Endothelial cell of umbilical vein (primary cell): ENCODE data around the gene AASDHPPT. TPM values are rescaled to one million over a fixed set of nuclear protein-coding genes. Genes with fewer than 3 reads are reported as not detected.

ENCODE experiments used
- BruUV-seq: library from RNA; stranded (reverse); fragments of 400-500 nt; replicated peaks from 2 replicates; lab custom pipeline; 2021; lab: Mats Ljungman, UMichigan
- CTCF ChIA-PET: fragments of 300-600, 350-600 bp; sonication (Branson Sonifier 250); formaldehyde crosslinking; loops from one replicate; lab custom pipeline; 2021; ENCODE audit warnings: antibody characterized with exemption, inconsistent platforms; lab: Charles Lee
- POLR2A ChIA-PET: fragments of 300-600, 350-600 bp; sonication (Branson Sonifier 250); formaldehyde crosslinking; loops from one replicate; lab custom pipeline; 2021; ENCODE audit warnings: antibody characterized with exemption, inconsistent platforms; lab: Charles Lee
- DNase-seq: peaks from one replicate; pipeline ENCODE4 v3.0.0-alpha.2; 2011; ENCODE audit warnings: low read depth, low spot score
- FAIRE-seq: peaks from 2 replicates; lab custom pipeline; 2011; peaks lifted over from hg19 to GRCh38; lab: Jason Lieb, UNC
- H2AFZ ChIP-seq: 2 replicates; pipeline ENCODE4 v1.6.0; 2012; ENCODE audit warnings: low read depth, low read length, control low read depth, inconsistent platforms
- H3K27ac ChIP-seq: 2 replicates; pipeline ENCODE4 v1.5.1; 2011; ENCODE audit warnings: low read depth, mild to moderate bottlenecking, control low read depth, low read length, moderate library complexity; ENCODE audit not compliant: insufficient read depth
- H3K27me3 ChIP-seq, 2 experiments: 2 replicates each; pipeline versions ENCODE4 v1.6.0 to v1.6.1; 2011; ENCODE audit warnings: low read length in 2 of 2, mixed read lengths in 1 of 2; ENCODE audit not compliant: control insufficient read depth in 2 of 2, insufficient read depth in 2 of 2
- H3K36me3 ChIP-seq, 2 experiments: 2 replicates in 1 of 2; 3 replicates in 1 of 2; pipeline ENCODE4 v1.5.1; 2011; ENCODE audit warnings: low read length in 2 of 2, mild to moderate bottlenecking in 1 of 2, moderate library complexity in 1 of 2; ENCODE audit not compliant: control insufficient read depth in 2 of 2, insufficient read depth in 2 of 2; ENCODE audit errors: extremely low read depth in 1 of 2
- H3K4me1 ChIP-seq: 3 replicates; pipeline ENCODE4 v1.5.1; 2011; ENCODE audit warnings: mild to moderate bottlenecking, low read length; ENCODE audit not compliant: control insufficient read depth, insufficient read depth; ENCODE audit errors: extremely low read depth
- H3K4me2 ChIP-seq: 2 replicates; pipeline ENCODE4 v1.6.1; 2011; ENCODE audit warnings: low read length, control low read depth, mixed read lengths; ENCODE audit not compliant: insufficient read depth
- H3K4me3 ChIP-seq, 3 experiments: fragments of 200-600 bp in 1 of 3; sonication (generic), shearing (Covaris generic) in 1 of 3; replicated peaks in 1 of 3; 2 replicates each; pipeline ENCODE4 v1.5.1; 2011 to 2016; ENCODE audit warnings: control low read depth in 3 of 3, low read length in 3 of 3, mild to moderate bottlenecking in 2 of 3, inconsistent platforms in 1 of 3, low read depth in 1 of 3, moderate library complexity in 1 of 3; ENCODE audit not compliant: insufficient read depth in 1 of 3
- H3K79me2 ChIP-seq: 2 replicates; pipeline ENCODE4 v1.6.0; 2012; ENCODE audit warnings: low read length, inconsistent platforms; ENCODE audit not compliant: control insufficient read depth, insufficient read depth
- H3K9ac ChIP-seq: replicated peaks from 2 replicates; pipeline ENCODE3; 2011; ENCODE audit warnings: low read length, control low read depth; ENCODE audit not compliant: insufficient read depth; ENCODE audit errors: extremely low read depth
- H3K9me1 ChIP-seq: replicated peaks from 3 replicates; pipeline ENCODE4 v1.6.0; 2011; ENCODE audit warnings: mild to moderate bottlenecking, low read length; ENCODE audit not compliant: control insufficient read depth, insufficient read depth; ENCODE audit errors: extremely low read depth
- H3K9me3 ChIP-seq: replicated peaks from 2 replicates; pipeline ENCODE4 v1.5.1; 2012; ENCODE audit warnings: low read length, inconsistent platforms; ENCODE audit not compliant: control insufficient read depth, insufficient read depth
- H4K20me1 ChIP-seq: replicated peaks from 2 replicates; pipeline ENCODE3; 2011; ENCODE audit warnings: mild to moderate bottlenecking, low read length; ENCODE audit not compliant: control insufficient read depth, insufficient read depth; ENCODE audit errors: extremely low read depth
- EZH2 ChIP-seq: IDR thresholded peaks from 2 replicates; pipeline ENCODE4 v1.6.1; 2012; ENCODE audit warnings: borderline replicate concordance, low read depth, mild to moderate bottlenecking, moderate library complexity, low read length, inconsistent platforms; ENCODE audit not compliant: severe bottlenecking
- FOS ChIP-seq: IDR thresholded peaks from 2 replicates; pipeline ENCODE4 v1.6.1; 2011; ENCODE audit warnings: mild to moderate bottlenecking, low read length, moderate library complexity, borderline replicate concordance; ENCODE audit not compliant: insufficient read depth
- GATA2 ChIP-seq: IDR thresholded peaks from 2 replicates; pipeline ENCODE4 v1.7.0; 2011; ENCODE audit warnings: low read depth, mild to moderate bottlenecking, moderate library complexity, mixed read lengths, low read length; ENCODE audit not compliant: insufficient read length, insufficient read depth
- JUN ChIP-seq: IDR thresholded peaks from 2 replicates; pipeline ENCODE4 v1.6.1; 2011; ENCODE audit warnings: borderline replicate concordance, low read depth; ENCODE audit not compliant: insufficient read length, insufficient read depth
- MYC ChIP-seq: IDR thresholded peaks from one replicate; pipeline ENCODE4 v1.6.1; 2011; ENCODE audit warnings: mild to moderate bottlenecking, low read depth, low read length
- POLR2A ChIP-seq: IDR thresholded peaks from 2 replicates; pipeline ENCODE4 v1.6.1; 2012; ENCODE audit warnings: low read depth, mild to moderate bottlenecking, control low read depth, low read length
- POLR2AphosphoS5 ChIP-seq: IDR thresholded peaks from 2 replicates; pipeline ENCODE4 v1.6.1; 2012; ENCODE audit warnings: low read depth, mild to moderate bottlenecking, control low read depth, low read length, moderate library complexity; ENCODE audit not compliant: insufficient read depth
- dilution Hi-C: fragments of 300-500 bp; cut with MboI; formaldehyde crosslinking; loops from one replicate; pipeline ENCODE4 v1.15.0; 2019; ENCODE audit warnings: low sequenced_read_pairs; ENCODE audit not compliant: extremely low pct_ligation_motif_present
- intact Hi-C: fragments of 100-400 bp; cut with micrococcal nuclease; formaldehyde crosslinking; loops from one replicate; pipeline ENCODE4 v1.10.0; 2022
- polyA plus RNA-seq, 4 experiments: library from polyadenylated mRNA; depleted of rRNA in 3 of 4; stranded (reverse) in 3 of 4; unstranded in 1 of 4; fragments of >200 nt; gene quantifications; 2 replicates each; pipeline versions ENCODE4 v1.2.1 to v1.2.3, GENCODE V29; 2011 to 2012; ENCODE audit warnings: missing spikeins in 1 of 4
- total RNA-seq: library from RNA; stranded (reverse); gene quantifications from 2 replicates; pipeline ENCODE4 v1.2.3, GENCODE V29; 2021
- TF ChIP-seq, protein P1 (sequence below), 2 donors: IDR thresholded peaks; 1 replicate in 1 of 2; 2 replicates in 1 of 2; pipeline ENCODE4 v1.5.1; 2011; ENCODE audit warnings: low read length in 2 of 2, mild to moderate bottlenecking in 2 of 2, moderate library complexity in 2 of 2, control low read depth in 1 of 2, inconsistent platforms in 1 of 2, low read depth in 1 of 2; ENCODE audit not compliant: insufficient read depth in 1 of 2; ENCODE audit errors: extremely low read depth in 1 of 2
- TF ChIP-seq, protein P2 (sequence below): IDR thresholded peaks from 2 replicates; pipeline ENCODE4 v1.6.1; 2011; ENCODE audit not compliant: insufficient read depth, insufficient read length

Gene AASDHPPT
- total and polyA plus RNA-seq, 2 donors (not counting 3 experiments of a cell fraction or from before 2014, with no cell fraction given): 14.3 to 34.2 TPM

DNA sequence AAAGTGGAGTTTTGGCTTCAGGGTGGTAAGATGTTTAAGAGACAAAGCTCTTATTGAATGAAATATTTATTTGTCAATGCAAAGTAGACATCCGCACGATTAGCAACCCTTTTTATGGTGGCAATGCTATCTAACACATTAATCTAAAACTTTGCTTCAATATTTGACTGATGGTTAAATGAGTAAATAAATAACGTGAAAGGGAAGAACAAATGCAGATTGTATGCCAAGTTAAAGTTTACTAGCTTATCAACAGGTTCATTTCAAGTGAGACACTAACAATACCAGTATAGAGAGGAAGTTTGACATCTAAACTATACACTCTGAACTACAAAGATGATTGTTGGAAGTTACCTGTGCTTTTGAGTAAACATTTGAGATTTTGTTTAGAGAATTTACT is 50.1 kb downstream of the AASDHPPT start:
- FAIRE-seq (no peak), DNase-seq (no peak)
- no peaks in the 10 kb centered on the region for H3K79me2 ChIP-seq
- no peaks in the 10 kb centered on the region for H3K9me3 ChIP-seq
- no peaks in the 10 kb centered on the region for H3K9me1 ChIP-seq
- no peak overlapping the region for H3K4me2 ChIP-seq
- TF ChIP-seq, protein P1, sequence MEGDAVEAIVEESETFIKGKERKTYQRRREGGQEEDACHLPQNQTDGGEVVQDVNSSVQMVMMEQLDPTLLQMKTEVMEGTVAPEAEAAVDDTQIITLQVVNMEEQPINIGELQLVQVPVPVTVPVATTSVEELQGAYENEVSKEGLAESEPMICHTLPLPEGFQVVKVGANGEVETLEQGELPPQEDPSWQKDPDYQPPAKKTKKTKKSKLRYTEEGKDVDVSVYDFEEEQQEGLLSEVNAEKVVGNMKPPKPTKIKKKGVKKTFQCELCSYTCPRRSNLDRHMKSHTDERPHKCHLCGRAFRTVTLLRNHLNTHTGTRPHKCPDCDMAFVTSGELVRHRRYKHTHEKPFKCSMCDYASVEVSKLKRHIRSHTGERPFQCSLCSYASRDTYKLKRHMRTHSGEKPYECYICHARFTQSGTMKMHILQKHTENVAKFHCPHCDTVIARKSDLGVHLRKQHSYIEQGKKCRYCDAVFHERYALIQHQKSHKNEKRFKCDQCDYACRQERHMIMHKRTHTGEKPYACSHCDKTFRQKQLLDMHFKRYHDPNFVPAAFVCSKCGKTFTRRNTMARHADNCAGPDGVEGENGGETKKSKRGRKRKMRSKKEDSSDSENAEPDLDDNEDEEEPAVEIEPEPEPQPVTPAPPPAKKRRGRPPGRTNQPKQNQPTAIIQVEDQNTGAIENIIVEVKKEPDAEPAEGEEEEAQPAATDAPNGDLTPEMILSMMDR (IDR thresholded peaks at IDR 0.05; ENCODE audit: extremely low read depth in 1 of 2, insufficient read depth in 1 of 2, low read depth in 1 of 2, low read length in 2 of 2): no peak
- TF ChIP-seq, protein P2, sequence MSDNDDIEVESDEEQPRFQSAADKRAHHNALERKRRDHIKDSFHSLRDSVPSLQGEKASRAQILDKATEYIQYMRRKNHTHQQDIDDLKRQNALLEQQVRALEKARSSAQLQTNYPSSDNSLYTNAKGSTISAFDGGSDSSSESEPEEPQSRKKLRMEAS: no peak
- TF ChIP-seq EZH2 (no peak), MYC (no peak), FOS (no peak), POLR2A (no peak), GATA2 (no peak), POLR2AphosphoS5 (no peak), JUN (no peak)
- H4K20me1 ChIP-seq: no peaks in the 10 kb centered on the region
- no peaks in the 10 kb centered on the region for H3K4me1 ChIP-seq
- dilution Hi-C loops (no loop called here), intact Hi-C loops (no loop called here)
- no peaks in the 10 kb centered on the region for H3K36me3 ChIP-seq
- no TSS peak for BruUV-seq
- H3K27me3 ChIP-seq: no peaks in the 10 kb centered on the region
- no peak overlapping the region for H3K27ac ChIP-seq
- CTCF ChIA-PET: interaction anchor here (0.9 to 1.2 kb wide), 2 partner anchors 11 to 28 kb away, joined by 3 read pairs; no protein-coding TSS in a partner anchor
- POLR2A ChIA-PET: no interaction called here
- H2AFZ ChIP-seq: no peak overlapping the region
- H3K9ac ChIP-seq: no peak overlapping the region
- H3K4me3 ChIP-seq: no peak overlapping the region
